PC-9 (cell line): Measurements from ENCODE around the gene RALGPS1. TPM values are rescaled to one million over a fixed set of nuclear protein-coding genes. Genes with fewer than 3 reads are reported as not detected.

Source experiments
- BruUV-seq: library from RNA; stranded (reverse); fragments of 400-500 nt; replicated peaks from 2 replicates; lab custom pipeline; 2021; lab: Mats Ljungman, UMichigan
- CTCF ChIA-PET: fragments of 300-600 bp; sonication (Branson Sonifier 250); formaldehyde crosslinking; loops from one replicate; lab custom pipeline; 2022; ENCODE audit warnings: antibody characterized with exemption; lab: Charles Lee
- POLR2A ChIA-PET: fragments of 300-600 bp; sonication (Branson Sonifier 250); formaldehyde crosslinking; loops from one replicate; lab custom pipeline; 2022; ENCODE audit warnings: antibody characterized with exemption; ENCODE audit not compliant: unreplicated experiment; lab: Charles Lee
- DNase-seq, 2 experiments: peaks; one replicate each; pipeline versions ENCODE4 v3.0.0 to v3.0.0-alpha.2; 2015 to 2022; ENCODE audit warnings: mixed read lengths in 1 of 2
- H2AFZ ChIP-seq: fragments of 200-600 bp; sonication (generic); 2 replicates; pipeline ENCODE4 v1.8.1; 2017; ENCODE audit warnings: antibody characterized with exemption
- H3F3A ChIP-seq: fragments of 200-600 bp; sonication (generic); 2 replicates; pipeline ENCODE4 v1.8.1; 2017; ENCODE audit warnings: antibody characterized with exemption, mild to moderate bottlenecking, low read depth; ENCODE audit not compliant: insufficient read depth
- H3K27ac ChIP-seq: fragments of 200-600 bp; sonication (generic); 2 replicates; pipeline ENCODE4 v1.6.1; 2016; ENCODE audit warnings: mixed run types
- H3K27me3 ChIP-seq: fragments of 200-600 bp; sonication (generic); 2 replicates; pipeline ENCODE4 v1.6.1; 2016; ENCODE audit warnings: low read depth, mixed run types; ENCODE audit not compliant: insufficient read depth
- H3K36me3 ChIP-seq: fragments of 200-600 bp; sonication (generic); 2 replicates; pipeline ENCODE4 v1.6.1; 2016; ENCODE audit warnings: low read depth, mixed run types
- H3K4me1 ChIP-seq: fragments of 200-600 bp; sonication (generic); replicated peaks from 2 replicates; pipeline ENCODE4 v1.6.1; 2016; ENCODE audit warnings: mixed run types; ENCODE audit not compliant: insufficient read depth
- H3K4me2 ChIP-seq: fragments of 200-600 bp; sonication (generic); 2 replicates; pipeline ENCODE4 v1.6.1; 2017; ENCODE audit warnings: mixed run types
- H3K4me3 ChIP-seq: fragments of 200-600 bp; sonication (generic); 2 replicates; pipeline ENCODE4 v1.6.1; 2016; ENCODE audit warnings: mixed run types
- H3K79me2 ChIP-seq: fragments of 200-600 bp; sonication (generic); 2 replicates; pipeline ENCODE4 v1.6.1; 2017; ENCODE audit warnings: low read depth, mixed run types
- H3K9me2 ChIP-seq: fragments of 200-600 bp; sonication (generic); 2 replicates; pipeline ENCODE4 v1.8.1; 2017; ENCODE audit warnings: mild to moderate bottlenecking; ENCODE audit not compliant: insufficient read depth
- H3K9me3 ChIP-seq: fragments of 200-600 bp; sonication (generic); 2 replicates; pipeline ENCODE4 v1.8.1; 2016; ENCODE audit warnings: low read depth; ENCODE audit not compliant: insufficient read depth
- H4K20me1 ChIP-seq: fragments of 200-600 bp; sonication (generic); 2 replicates; pipeline ENCODE4 v1.8.1; 2017; ENCODE audit not compliant: insufficient read depth
- CTCF ChIP-seq: fragments of 200-600 bp; sonication (generic); conservative IDR thresholded peaks from 2 replicates; pipeline ENCODE4 v1.6.1; 2017; ENCODE audit warnings: mixed run types, antibody characterized with exemption, mild to moderate bottlenecking, moderate library complexity
- EZH2 ChIP-seq: fragments of 200-600 bp; sonication (generic); IDR thresholded peaks from 2 replicates; pipeline ENCODE4 v1.8.0; 2017; ENCODE audit warnings: antibody characterized with exemption, low read depth
- intact Hi-C: fragments of 100-400 bp; cut with micrococcal nuclease; formaldehyde crosslinking; loops from one replicate; pipeline ENCODE4 v1.10.0; 2022; ENCODE audit not compliant: unreplicated experiment
- total RNA-seq: library from RNA; stranded (reverse); gene quantifications from 2 replicates; pipeline ENCODE4 v1.2.3, GENCODE V29; 2021

RALGPS1 gene
- total RNA-seq, 1 experiment from 2014 or later: 23.3 TPM

- H4K20me1 ChIP-seq: no peaks in the 10 kb centered on the region
- no peaks in the 10 kb centered on the region for H3K9me3 ChIP-seq
- no peak overlapping the region for H2AFZ ChIP-seq
- no peak overlapping the region for H3K27ac ChIP-seq
- no TSS peak for BruUV-seq
- no peaks in the 10 kb centered on the region for H3K79me2 ChIP-seq
- no peak overlapping the region for H3K4me2 ChIP-seq
- CTCF ChIA-PET: interaction anchor here (0.8 kb wide), 1 partner anchor 27 kb away, joined by 6 read pairs; no protein-coding TSS in a partner anchor
- TF ChIP-seq CTCF: no peak
- TF ChIP-seq EZH2: no peak
- H3F3A ChIP-seq: no peaks in the 10 kb centered on the region
- no peaks in the 10 kb centered on the region for H3K27me3 ChIP-seq
- H3K9me2 ChIP-seq: no peaks in the 10 kb centered on the region
- H3K36me3 ChIP-seq: no peaks in the 10 kb centered on the region
- H3K4me1 ChIP-seq: no peaks in the 10 kb centered on the region
- no peak for DNase-seq
- intact Hi-C loops: no loop called here
- POLR2A ChIA-PET: no interaction called here
- no peak overlapping the region for H3K4me3 ChIP-seq
Measured at GRCh38 chr9:127250896-127251391, 336.4 kb downstream of the RALGPS1 start.

GRCh38 chr9:127252410-127253318 lies 338.1 kb downstream of the RALGPS1 start:
- H3K4me2 ChIP-seq: no peak overlapping the region
- H3K27ac ChIP-seq: no peak overlapping the region
- no peaks in the 10 kb centered on the region for H3K36me3 ChIP-seq
- H3K4me1 ChIP-seq: no peaks in the 10 kb centered on the region
- no peak for DNase-seq
- BruUV-seq: no TSS peak
- H3K79me2 ChIP-seq: no peaks in the 10 kb centered on the region
- H3K27me3 ChIP-seq: no peaks in the 10 kb centered on the region
- H3K9me3 ChIP-seq: no peaks in the 10 kb centered on the region
- H3F3A ChIP-seq: no peaks in the 10 kb centered on the region
- H3K9me2 ChIP-seq: no peaks in the 10 kb centered on the region
- no peak overlapping the region for H2AFZ ChIP-seq
- CTCF ChIA-PET: interaction anchor here (0.6 kb wide), 1 partner anchor 205 kb away, joined by 7 read pairs; no protein-coding TSS in a partner anchor
- no peak overlapping the region for H3K4me3 ChIP-seq
- H4K20me1 ChIP-seq: no peaks in the 10 kb centered on the region
- POLR2A ChIA-PET: no interaction called here
- intact Hi-C loops: no loop called here
- TF ChIP-seq CTCF (no peak), EZH2 (no peak)

GRCh38 chr9:127253446-127253845 lies 338.9 kb downstream of the RALGPS1 start:
- no peak for DNase-seq
- ChIA-PET CTCF (no interaction called here), POLR2A (no interaction called here)
- TF ChIP-seq CTCF (no peak), EZH2 (no peak)
- H3K4me3 ChIP-seq: no peak overlapping the region
- H3K79me2 ChIP-seq: no peaks in the 10 kb centered on the region
- no peaks in the 10 kb centered on the region for H3K27me3 ChIP-seq
- no peaks in the 10 kb centered on the region for H3F3A ChIP-seq
- H3K4me2 ChIP-seq: no peak overlapping the region
- no peaks in the 10 kb centered on the region for H3K36me3 ChIP-seq
- H3K4me1 ChIP-seq: no peaks in the 10 kb centered on the region
- H3K27ac ChIP-seq: no peak overlapping the region
- no peaks in the 10 kb centered on the region for H3K9me2 ChIP-seq
- H3K9me3 ChIP-seq: no peaks in the 10 kb centered on the region
- no TSS peak for BruUV-seq
- no peak overlapping the region for H2AFZ ChIP-seq
- no peaks in the 10 kb centered on the region for H4K20me1 ChIP-seq
- intact Hi-C loops: no loop called here
